CD4-positive, alpha-beta T cell treated with Interleukin-6 at 100 ng/mL for 8 hours (primary cell): ENCODE results near the gene HDAC9.
"Not testable (repeated sequence)": the region's sequence is repeated elsewhere in the genome, so short reads cannot be mapped to it uniquely, and the experiment has no call there.

Experiments
- DNase-seq: peaks from one replicate; pipeline ENCODE4 v3.0.0-alpha.2; 2020; ENCODE audit warnings: mixed read lengths, low spot score

Gene HDAC9

GRCh38 chr7:18896343-18896975 lies 400.9 kb downstream of the HDAC9 start:
- no peak for DNase-seq

- no peak for DNase-seq
These were observed 404.7 kb downstream of the HDAC9 start for GRCh38 chr7:18900236-18900635.

- DNase-seq = no peak
These were observed 405.3 kb downstream of the HDAC9 start for GRCh38 chr7:18900803-18901202.

GRCh38 chr7:18901351-18901750 lies 405.8 kb downstream of the HDAC9 start:
- DNase-seq = no peak

- DNase-seq = no peak
These were observed 406.5 kb downstream of the HDAC9 start for GRCh38 chr7:18901982-18902421.

GRCh38 chr7:18902892-18903291 lies 407.3 kb downstream of the HDAC9 start:
- no peak for DNase-seq

- no peak for DNase-seq
These were observed 408.1 kb downstream of the HDAC9 start for GRCh38 chr7:18903695-18904094.

- DNase-seq = no peak
These were observed 409.9 kb downstream of the HDAC9 start for GRCh38 chr7:18905316-18905943.

GRCh38 chr7:18906901-18907300 lies 411.4 kb downstream of the HDAC9 start:
- DNase-seq = no peak

GRCh38 chr7:18913106-18913505 lies 417.6 kb downstream of the HDAC9 start:
- DNase-seq = no peak

GRCh38 chr7:18916826-18917225 lies 421.3 kb downstream of the HDAC9 start:
- no peak for DNase-seq

- no peak for DNase-seq
These were observed 431.6 kb downstream of the HDAC9 start for GRCh38 chr7:18927134-18927533.

GRCh38 chr7:18936265-18936664 lies 440.7 kb downstream of the HDAC9 start:
- DNase-seq = no peak

GRCh38 chr7:18939771-18940592 lies 444.4 kb downstream of the HDAC9 start:
- DNase-seq = no peak

GRCh38 chr7:18940593-18941134 lies 445.1 kb downstream of the HDAC9 start:
- no peak for DNase-seq

GRCh38 chr7:18941207-18941606 lies 445.7 kb downstream of the HDAC9 start:
- DNase-seq = no peak

GRCh38 chr7:18948521-18948920 lies 453.0 kb downstream of the HDAC9 start:
- no peak for DNase-seq

- no peak for DNase-seq
These were observed 457.3 kb downstream of the HDAC9 start for GRCh38 chr7:18952846-18953245.

GRCh38 chr7:18958627-18959026 lies 463.1 kb downstream of the HDAC9 start:
- DNase-seq = no peak

GRCh38 chr7:18960725-18961124 lies 465.2 kb downstream of the HDAC9 start:
- no peak for DNase-seq

GRCh38 chr7:18962031-18962430 lies 466.5 kb downstream of the HDAC9 start:
- no peak for DNase-seq

GRCh38 chr7:18965657-18966056 lies 470.1 kb downstream of the HDAC9 start:
- DNase-seq = no peak

GRCh38 chr7:18967755-18968154 lies 472.2 kb downstream of the HDAC9 start:
- not testable (repeated sequence) for DNase-seq
